HG02870 (cell line): ENCODE measurements around the gene UBXN7.
A peak's percentile ranks its signal among the peaks of the same experiment; 100 is the strongest.
"Not testable (repeated sequence)": the region's sequence is repeated elsewhere in the genome, so short reads cannot be mapped to it uniquely, and the experiment has no call there.

Experiments
- ATAC-seq: cut with Tn5 transposase; IDR thresholded peaks from one replicate; pipeline ENCODE4 v1.9.1; 2021; ENCODE audit warnings: mild to moderate bottlenecking, moderate library complexity; ENCODE audit not compliant: unreplicated experiment

Gene UBXN7

GRCh38 chr3:196320137-196320536 lies 112.1 kb downstream of the UBXN7 start:
- no peak for ATAC-seq

DNA sequence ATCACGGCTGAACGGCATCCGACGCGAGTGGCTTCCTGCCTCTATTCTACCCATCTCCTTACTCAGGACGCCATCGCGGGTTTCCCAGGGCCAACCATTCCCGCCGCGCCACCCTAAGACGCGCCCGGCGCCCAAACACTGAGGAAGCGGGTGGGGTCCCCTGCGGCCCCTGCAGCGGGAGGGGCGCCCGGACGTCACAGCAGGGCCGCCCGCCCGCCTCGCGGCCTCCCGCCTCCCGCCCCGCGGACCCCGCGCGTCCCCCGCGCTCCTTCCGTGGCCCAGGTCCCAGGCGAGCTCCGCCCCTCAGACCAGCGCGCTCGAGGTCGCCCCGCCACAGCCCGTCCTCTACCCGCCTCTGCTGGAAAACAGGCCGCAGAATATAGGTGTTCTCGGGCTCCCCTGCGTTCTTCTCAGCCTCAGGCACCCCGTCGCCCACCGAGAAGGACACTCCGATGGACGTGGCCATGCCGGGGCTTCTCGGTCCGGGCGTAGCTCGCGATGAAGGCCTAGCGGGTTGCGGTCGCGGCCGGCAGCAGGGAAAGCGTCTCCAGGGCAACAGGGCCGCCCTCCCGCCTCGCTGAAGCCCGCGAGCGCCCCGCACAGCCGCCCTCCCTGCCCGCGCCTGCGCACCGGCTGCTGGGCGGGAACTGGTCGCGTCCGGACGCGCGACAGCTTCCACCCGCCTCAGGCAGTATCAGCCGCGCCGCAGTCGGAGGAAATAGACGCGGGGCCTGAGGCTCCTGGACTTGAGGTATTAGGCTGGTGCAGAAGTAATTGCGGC lies 114.3 kb downstream of the UBXN7 start, which contains the start of gene DYNLT2B:
Gene DYNLT2B, minus strand, starts transcription at position 554 of the 781 bp plus-strand sequence. Its CDS starts 88 bp downstream, at position 466.
- ATAC-seq: peak; percentile 81

GRCh38 chr3:196316799-196317686 lies 115.2 kb downstream of the UBXN7 start:
- peak; percentile 20 for ATAC-seq

DNA sequence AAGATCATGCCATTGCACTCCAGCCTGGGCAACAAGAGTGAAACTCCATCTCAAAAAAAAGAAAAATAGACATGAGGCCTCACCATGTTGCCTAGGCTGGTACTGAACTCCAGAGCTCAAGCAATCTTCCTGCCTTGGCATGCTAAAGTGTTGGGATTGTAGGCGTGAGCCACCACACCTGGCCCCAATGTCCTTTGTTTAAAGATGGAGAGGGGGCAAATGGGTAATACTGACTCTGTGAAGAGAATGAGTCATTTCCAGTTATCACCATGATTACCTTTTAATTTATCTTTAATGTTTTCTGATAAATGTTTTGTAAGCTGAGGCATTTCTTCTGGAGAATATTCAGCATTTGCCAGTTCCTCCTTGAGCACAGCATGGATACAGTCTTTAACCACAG lies 116.4 kb downstream of the UBXN7 start:
- no peak for ATAC-seq

- ATAC-seq: no peak
Measured at GRCh38 chr3:196314597-196314996, 117.6 kb downstream of the UBXN7 start.

DNA sequence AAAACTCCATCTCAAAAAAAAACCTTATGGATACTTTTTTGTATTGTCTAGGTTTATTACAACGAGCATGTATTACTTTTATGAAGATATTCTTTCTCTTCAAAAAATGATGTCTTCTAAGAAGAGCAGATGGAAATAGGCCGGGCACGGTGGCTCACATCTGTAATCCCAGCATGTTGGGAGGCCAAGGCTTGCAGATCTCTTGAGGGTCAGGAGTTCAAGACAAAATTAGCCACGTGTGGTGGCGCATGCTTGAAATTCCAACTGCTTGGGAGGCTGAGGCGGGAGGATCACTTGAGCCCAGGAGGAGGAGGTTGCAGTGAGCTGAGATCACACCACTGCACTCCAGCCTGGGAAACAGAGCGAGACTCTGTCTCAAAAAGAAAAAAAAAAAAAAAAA lies 118.1 kb downstream of the UBXN7 start:
- ATAC-seq: not testable (repeated sequence)

GRCh38 chr3:196302960-196303359 lies 129.3 kb downstream of the UBXN7 start:
- not testable (repeated sequence) for ATAC-seq

GRCh38 chr3:196302551-196302950 lies 129.7 kb downstream of the UBXN7 start:
- ATAC-seq: not testable (repeated sequence)

GRCh38 chr3:196298521-196298920 lies 133.7 kb downstream of the UBXN7 start:
- ATAC-seq: no peak
